K562 (cell line): Measurements from ENCODE around the gene PEX10. TPM values are rescaled to one million over a fixed set of nuclear protein-coding genes. Genes with fewer than 3 reads are reported as not detected.

ENCODE experiments used
- CTBP1 ChIP-seq: fragments of 450-650 bp; IDR thresholded peaks from 2 replicates; pipeline ENCODE4 v1.6.1; 2016; ENCODE audit warnings: borderline replicate concordance
- EGR1 ChIP-seq: fragments of 450-650 bp; conservative IDR thresholded peaks from 2 replicates; pipeline ENCODE4 v1.6.1; 2017; ENCODE audit warnings: mild to moderate bottlenecking
- GABPB2 ChIP-seq: fragments of 250-450 bp; sonication (Bioruptor Pico); conservative IDR thresholded peaks from 2 replicates; pipeline ENCODE4 v1.5.1; 2021; ENCODE audit warnings: mild to moderate bottlenecking
- KDM5B ChIP-seq: fragments of 200-600 bp; sonication (generic); IDR thresholded peaks from 2 replicates; pipeline ENCODE4 v1.6.1; 2012; ENCODE audit warnings: low read depth, mild to moderate bottlenecking, moderate library complexity, low read length, control low read depth, inconsistent platforms; ENCODE audit not compliant: insufficient replicate concordance
- KLF1 ChIP-seq: fragments of 450-650 bp; IDR thresholded peaks from 2 replicates; pipeline ENCODE4 v1.6.1; 2016; ENCODE audit warnings: missing genetic modification characterization, missing compliant biosample characterization
- MTA1 ChIP-seq: fragments of 450-650 bp; IDR thresholded peaks from 2 replicates; pipeline ENCODE4 v1.6.1; 2017; ENCODE audit warnings: borderline replicate concordance
- POLR3A ChIP-seq: IDR thresholded peaks from 2 replicates; pipeline ENCODE4 v1.6.1; 2011; ENCODE audit warnings: borderline replicate concordance, mild to moderate bottlenecking, moderate library complexity; ENCODE audit not compliant: insufficient read length, insufficient read depth; ENCODE audit errors: extremely low read depth
- RBM39 ChIP-seq: fragments of 200-400 bp; formaldehyde crosslinking; optimal IDR thresholded peaks from 2 replicates; pipeline ENCODE3; 2018; ENCODE audit warnings: low read depth, low read length
- SRF ChIP-seq, 2 experiments: fragments of 250-450, 450-650 bp in 1 of 2; sonication (Bioruptor Pico) in 1 of 2; sonication (generic) in 1 of 2; formaldehyde crosslinking; IDR thresholded peaks; 2 replicates each; pipeline versions ENCODE4 v1.5.0 to v1.5.1; 2020 to 2022; ENCODE audit warnings: mild to moderate bottlenecking in 1 of 2, missing genetic modification reagents in 1 of 2
- YY1 ChIP-seq, 3 experiments: IDR thresholded peaks; 2 replicates each; pipeline ENCODE4 v1.6.1; 2011; ENCODE audit warnings: low read length in 2 of 3, mild to moderate bottlenecking in 2 of 3, moderate library complexity in 2 of 3, borderline replicate concordance in 1 of 3, control low read depth in 1 of 3, low read depth in 1 of 3; ENCODE audit not compliant: insufficient read depth in 3 of 3, insufficient replicate concordance in 2 of 3, control insufficient read depth in 1 of 3, insufficient read length in 1 of 3; ENCODE audit errors: extremely low read depth in 1 of 3
- ZFX ChIP-seq: sonication (generic); formaldehyde crosslinking; IDR thresholded peaks from 2 replicates; pipeline ENCODE4 v1.8.0; 2022; ENCODE audit warnings: mild to moderate bottlenecking, missing genetic modification reagents, moderate library complexity
- ZKSCAN8 ChIP-seq: fragments of 200-800 bp; sonication (Bioruptor generic); IDR thresholded peaks from 2 replicates; pipeline ENCODE4 v1.6.1; 2016; ENCODE audit warnings: missing genetic modification characterization, missing compliant biosample characterization
- ZNF263 ChIP-seq: sonication (generic); formaldehyde crosslinking; IDR thresholded peaks from 2 replicates; pipeline ENCODE4 v1.8.0; 2022; ENCODE audit warnings: mild to moderate bottlenecking, missing genetic modification reagents, borderline replicate concordance
- polyA plus RNA-seq, 8 experiments: library from polyadenylated mRNA; depleted of rRNA in 4 of 8; stranded (reverse) in 5 of 8; unstranded in 3 of 8; fragments of >200 nt; fragmentation: Nextera tagmentation in 2 of 8; fragmentation: Illumina TruSeq in 1 of 8; extraction: Ambion mirVana in 2 of 8; extraction: Trizol in 1 of 8; gene quantifications; 2 replicates each; pipeline versions ENCODE4 v1.2.1 to v1.2.3, GENCODE V29; 2011 to 2014; ENCODE audit warnings: inconsistent platforms in 1 of 8, missing spikeins in 1 of 8
- total RNA-seq, 7 experiments: library from RNA; depleted of rRNA in 6 of 7; stranded (reverse); fragments of >200 nt in 6 of 7; fragmentation: Illumina TruSeq in 2 of 7; extraction: Trizol in 2 of 7; gene quantifications; 2 replicates each; pipeline versions ENCODE4 v1.2.1 to v1.2.3, GENCODE V29; 2011 to 2021; ENCODE audit warnings: low replicate concordance in 1 of 7
- TF ChIP-seq, protein P1 (sequence below): sonication (generic); formaldehyde crosslinking; IDR thresholded peaks from 2 replicates; pipeline ENCODE4 v1.8.0; 2022; ENCODE audit warnings: mild to moderate bottlenecking, missing genetic modification reagents

Gene PEX10
- total and polyA plus RNA-seq, 9 of the 15 experiments (the other 6 are each of a cell fraction or from before 2014, with no cell fraction given): 0.03 to 26.2 (median 8.7) TPM

DNA sequence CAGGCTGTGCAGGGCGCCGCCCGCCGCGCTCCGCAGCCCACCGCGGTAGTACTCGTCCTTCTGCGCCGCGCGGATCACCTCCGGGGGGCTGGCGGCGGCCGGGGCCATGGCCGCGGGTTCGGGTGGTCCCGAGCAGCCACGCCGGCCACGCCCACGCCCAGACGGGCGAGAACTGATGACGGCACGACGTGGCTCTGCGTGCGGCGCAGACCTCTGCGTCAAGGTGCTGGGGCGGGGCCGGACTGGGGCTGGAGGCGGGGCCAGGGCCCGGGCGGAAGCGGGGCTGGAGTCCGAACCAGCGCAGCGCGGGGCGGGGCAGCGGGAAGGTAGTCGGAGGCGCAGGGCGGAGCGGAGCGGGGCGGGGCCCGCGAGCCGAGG is at the start of gene PEX10 (continued):
- TF ChIP-seq ZFX (CRISPR knock-in tag): peak; percentile 74
- TF ChIP-seq SRF (CRISPR knock-in tag; IDR thresholded peaks at IDR 0.05): 0 out of 4 replicates have a peak, but pooled peaks of 1 of the 2 experiments have one; percentile 44
- peak; percentile 38 for TF ChIP-seq KDM5B
- no peak for TF ChIP-seq ZKSCAN8 (CRISPR knock-in tag)
- peak; percentile 86 for TF ChIP-seq EGR1
- TF ChIP-seq KLF1 (tag): peak; percentile 89
- no peak for TF ChIP-seq GABPB2 (CRISPR knock-in tag)
- TF ChIP-seq POLR3A: no peak
- no peak for TF ChIP-seq RBM39
- TF ChIP-seq ZNF263 (CRISPR knock-in tag): no peak
- TF ChIP-seq, protein P1, sequence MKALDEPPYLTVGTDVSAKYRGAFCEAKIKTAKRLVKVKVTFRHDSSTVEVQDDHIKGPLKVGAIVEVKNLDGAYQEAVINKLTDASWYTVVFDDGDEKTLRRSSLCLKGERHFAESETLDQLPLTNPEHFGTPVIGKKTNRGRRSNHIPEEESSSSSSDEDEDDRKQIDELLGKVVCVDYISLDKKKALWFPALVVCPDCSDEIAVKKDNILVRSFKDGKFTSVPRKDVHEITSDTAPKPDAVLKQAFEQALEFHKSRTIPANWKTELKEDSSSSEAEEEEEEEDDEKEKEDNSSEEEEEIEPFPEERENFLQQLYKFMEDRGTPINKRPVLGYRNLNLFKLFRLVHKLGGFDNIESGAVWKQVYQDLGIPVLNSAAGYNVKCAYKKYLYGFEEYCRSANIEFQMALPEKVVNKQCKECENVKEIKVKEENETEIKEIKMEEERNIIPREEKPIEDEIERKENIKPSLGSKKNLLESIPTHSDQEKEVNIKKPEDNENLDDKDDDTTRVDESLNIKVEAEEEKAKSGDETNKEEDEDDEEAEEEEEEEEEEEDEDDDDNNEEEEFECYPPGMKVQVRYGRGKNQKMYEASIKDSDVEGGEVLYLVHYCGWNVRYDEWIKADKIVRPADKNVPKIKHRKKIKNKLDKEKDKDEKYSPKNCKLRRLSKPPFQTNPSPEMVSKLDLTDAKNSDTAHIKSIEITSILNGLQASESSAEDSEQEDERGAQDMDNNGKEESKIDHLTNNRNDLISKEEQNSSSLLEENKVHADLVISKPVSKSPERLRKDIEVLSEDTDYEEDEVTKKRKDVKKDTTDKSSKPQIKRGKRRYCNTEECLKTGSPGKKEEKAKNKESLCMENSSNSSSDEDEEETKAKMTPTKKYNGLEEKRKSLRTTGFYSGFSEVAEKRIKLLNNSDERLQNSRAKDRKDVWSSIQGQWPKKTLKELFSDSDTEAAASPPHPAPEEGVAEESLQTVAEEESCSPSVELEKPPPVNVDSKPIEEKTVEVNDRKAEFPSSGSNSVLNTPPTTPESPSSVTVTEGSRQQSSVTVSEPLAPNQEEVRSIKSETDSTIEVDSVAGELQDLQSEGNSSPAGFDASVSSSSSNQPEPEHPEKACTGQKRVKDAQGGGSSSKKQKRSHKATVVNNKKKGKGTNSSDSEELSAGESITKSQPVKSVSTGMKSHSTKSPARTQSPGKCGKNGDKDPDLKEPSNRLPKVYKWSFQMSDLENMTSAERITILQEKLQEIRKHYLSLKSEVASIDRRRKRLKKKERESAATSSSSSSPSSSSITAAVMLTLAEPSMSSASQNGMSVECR: peak; percentile 99
- peak; percentile 98 for TF ChIP-seq MTA1
- TF ChIP-seq YY1 (IDR thresholded peaks at IDR 0.05; ENCODE audit: borderline replicate concordance in 1 of 3, control insufficient read depth in 1 of 3, extremely low read depth in 1 of 3, insufficient read depth in 3 of 3, insufficient read length in 1 of 3, insufficient replicate concordance in 2 of 3, low read depth in 1 of 3, low read length in 2 of 3): peak; percentile 26 to 76 (median 70)
- no peak for TF ChIP-seq CTBP1
- TF ChIP-seq, all 486 proteins: peak for 78
